NCI-H1436 (cell line): ENCODE data around the gene LRRC2.

Experiments used
- DNase-seq: peaks from one replicate; lab custom pipeline; 2025; lab: John Stamatoyannopoulos, UW

The LRRC2 gene

DNA sequence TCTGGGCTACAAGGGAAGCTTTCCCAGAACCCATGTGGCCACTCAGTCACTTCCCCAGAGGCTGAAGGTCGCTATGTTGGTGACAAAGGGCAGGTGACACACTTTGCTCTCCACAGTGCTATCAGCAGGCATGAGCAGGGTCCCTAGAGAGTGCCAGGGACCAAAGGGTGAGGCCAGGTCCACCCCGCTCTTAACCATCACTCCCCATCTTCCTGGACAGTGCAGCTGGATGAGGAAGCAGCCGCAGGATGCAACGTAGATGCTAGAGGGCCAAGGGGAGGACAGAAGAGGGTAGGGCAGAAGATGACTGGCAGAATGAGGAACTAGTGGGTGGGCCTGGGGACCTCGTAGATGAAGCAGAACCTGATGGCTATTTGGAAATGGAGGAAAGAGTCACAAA lies 87.8 kb downstream of the LRRC2 start:
- DNase-seq, result no peak

GRCh38 chr3:46477756-46478155 lies 88.3 kb downstream of the LRRC2 start:
- DNase-seq, result no peak

DNA sequence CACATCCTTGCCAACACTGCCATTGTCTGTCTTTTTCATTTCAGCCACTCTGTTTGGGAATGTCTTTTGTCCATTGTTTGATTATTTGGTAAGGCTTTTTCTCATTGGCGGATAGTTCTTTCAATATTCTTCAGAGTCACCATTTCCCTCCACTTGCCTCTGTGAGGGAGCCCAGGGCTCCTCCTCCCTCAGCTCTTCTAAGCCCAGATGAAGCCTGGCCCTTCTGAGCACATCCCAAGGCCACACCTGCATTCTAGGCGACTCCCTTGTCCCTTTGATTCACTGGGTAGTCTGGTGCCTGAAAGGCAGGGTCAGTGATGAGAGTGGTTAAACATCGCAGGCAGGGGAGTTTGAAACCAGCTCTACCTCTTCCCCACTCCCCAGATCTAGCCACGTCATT lies 89.0 kb downstream of the LRRC2 start:
- DNase-seq, result no peak

- no peak for DNase-seq
Observed at GRCh38 chr3:46472736-46473135, 93.4 kb downstream of the LRRC2 start.

- DNase-seq, result no peak
Observed at GRCh38 chr3:46471371-46471914, 94.7 kb downstream of the LRRC2 start.

GRCh38 chr3:46470831-46471230 lies 95.3 kb downstream of the LRRC2 start:
- no peak for DNase-seq

DNA sequence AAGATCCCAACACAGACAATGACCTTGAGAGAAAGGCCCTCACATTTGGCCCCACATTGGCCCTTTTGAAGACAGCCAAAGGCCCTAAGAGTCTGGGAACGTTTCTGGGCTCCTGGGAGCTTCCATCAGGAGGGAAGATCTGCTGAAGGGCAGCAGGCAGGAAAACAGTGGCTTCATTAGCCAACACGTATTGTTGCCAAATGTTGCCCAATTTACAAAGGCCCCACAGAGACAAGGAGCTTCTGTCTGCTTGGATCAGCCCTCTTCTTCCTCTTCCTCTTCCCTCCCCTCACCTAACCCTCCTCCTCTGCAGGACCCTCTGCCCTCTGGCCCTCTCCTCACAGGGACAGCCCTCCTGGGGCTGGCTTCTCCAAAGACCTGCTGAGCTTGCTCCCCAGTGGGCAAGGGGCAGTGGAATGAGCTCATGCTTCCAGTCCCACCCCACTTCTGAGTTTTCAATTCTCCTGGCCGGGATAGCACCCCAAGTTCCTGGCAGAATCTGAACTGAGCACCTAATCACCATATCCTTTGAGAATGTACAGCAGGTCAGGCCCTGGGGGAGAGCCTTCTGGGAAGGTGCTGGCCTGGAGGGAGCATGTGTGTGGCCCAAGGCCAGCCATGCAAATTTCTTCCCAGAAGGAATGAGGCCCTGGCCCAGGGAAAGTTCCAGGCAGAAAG lies 96.3 kb downstream of the LRRC2 start:
- DNase-seq, result no peak

GRCh38 chr3:46468753-46469600 lies 97.1 kb downstream of the LRRC2 start:
- no peak for DNase-seq

- DNase-seq, result no peak
Observed at GRCh38 chr3:46467562-46467961, 98.5 kb downstream of the LRRC2 start.

GRCh38 chr3:46466871-46467403 lies 99.2 kb downstream of the LRRC2 start:
- DNase-seq, result no peak

- no peak for DNase-seq
Observed at GRCh38 chr3:46466273-46466672, 99.8 kb downstream of the LRRC2 start.
